GM19328 (cell line): Measurements from ENCODE around the gene ABCA6.
"Not testable (repeated sequence)": the region's sequence is repeated elsewhere in the genome, so short reads cannot be mapped to it uniquely, and the experiment has no call there.

Experiments used
- ATAC-seq: cut with Tn5 transposase; IDR thresholded peaks from one replicate; pipeline ENCODE4 v1.9.1; 2021; ENCODE audit warnings: mild to moderate bottlenecking, moderate library complexity; ENCODE audit not compliant: unreplicated experiment

The ABCA6 gene

GRCh38 chr17:69141431-69142174 lies at the start of gene ABCA6:
Gene ABCA6, minus strand, starts transcription at chr17:69141895. Its CDS starts 1,192 bp downstream, at chr17:69140703.
- no peak for ATAC-seq

- no peak for ATAC-seq
These were observed 47.1 kb upstream of the ABCA6 start for GRCh38 chr17:69188796-69189195.

GRCh38 chr17:69188064-69188463 lies 46.4 kb upstream of the ABCA6 start:
- no peak for ATAC-seq

GRCh38 chr17:69187294-69187693 lies 45.6 kb upstream of the ABCA6 start:
- no peak for ATAC-seq

- no peak for ATAC-seq
These were observed 37.7 kb upstream of the ABCA6 start for GRCh38 chr17:69179227-69179952.

GRCh38 chr17:69176457-69176795 lies 34.7 kb upstream of the ABCA6 start:
- no peak for ATAC-seq

GRCh38 chr17:69175625-69176456 lies 34.1 kb upstream of the ABCA6 start:
- no peak for ATAC-seq

GRCh38 chr17:69175262-69175624 lies 33.5 kb upstream of the ABCA6 start:
- ATAC-seq, result no peak

- no peak for ATAC-seq
These were observed 31.4 kb upstream of the ABCA6 start for GRCh38 chr17:69173118-69173517.

GRCh38 chr17:69170377-69170776 lies 28.7 kb upstream of the ABCA6 start:
- no peak for ATAC-seq

GRCh38 chr17:69168642-69169041 lies 26.9 kb upstream of the ABCA6 start:
- ATAC-seq, result not testable (repeated sequence)

GRCh38 chr17:69166957-69167356 lies 25.3 kb upstream of the ABCA6 start:
- ATAC-seq, result no peak

GRCh38 chr17:69164206-69164605 lies 22.5 kb upstream of the ABCA6 start:
- no peak for ATAC-seq

- ATAC-seq, result no peak
These were observed 17.7 kb upstream of the ABCA6 start for GRCh38 chr17:69159418-69159817.

- ATAC-seq, result no peak
These were observed 12.6 kb upstream of the ABCA6 start for GRCh38 chr17:69154267-69154666.

GRCh38 chr17:69150333-69150732 lies 8.6 kb upstream of the ABCA6 start:
- ATAC-seq, result no peak

GRCh38 chr17:69147460-69147859 lies 5.8 kb upstream of the ABCA6 start:
- ATAC-seq, result no peak

GRCh38 chr17:69144331-69145255 lies 2.9 kb upstream of the ABCA6 start:
- ATAC-seq, result no peak

GRCh38 chr17:69143683-69144231 lies 2.1 kb upstream of the ABCA6 start:
- no peak for ATAC-seq

- ATAC-seq, result no peak
These were observed 1.5 kb upstream of the ABCA6 start for GRCh38 chr17:69143151-69143550.
